ENCODE measurements around the gene PRPF19.

PRPF19 gene

GRCh38 chr11:60878245-60879101 is 27.9 kb downstream of the PRPF19 start:
- intact Hi-C loops (cut with micrococcal nuclease): no loop called here
- H3K9me3 Mint-ChIP-seq: no peaks in the 10 kb centered on the region
- no peak overlapping the region for H3K4me3 Mint-ChIP-seq
- H3K27ac Mint-ChIP-seq: no peak overlapping the region
- no peaks in the 10 kb centered on the region for H3K4me1 Mint-ChIP-seq (ENCODE audit: low read depth)
- no peaks in the 10 kb centered on the region for H3K27me3 Mint-ChIP-seq
- peaks cover 44% of the 10 kb centered on the region for H3K36me3 Mint-ChIP-seq (ENCODE audit: low read depth)

- Mint-ChIP-seq H3K27ac (no peak overlapping the region), H3K36me3 (ENCODE audit: low read depth) (peaks cover 25% of the 10 kb centered on the region), H3K27me3 (no peaks in the 10 kb centered on the region)
Observed at GRCh38 chr11:60876168-60876485, 30.3 kb downstream of the PRPF19 start.

GRCh38 chr11:60875366-60876167 is 30.8 kb downstream of the PRPF19 start:
- peaks cover 12% of the 10 kb centered on the region for H3K4me1 Mint-ChIP-seq (ENCODE audit: low read depth)
- H3K4me3 Mint-ChIP-seq: no peak overlapping the region
- H3K9me3 Mint-ChIP-seq: no peaks in the 10 kb centered on the region
- H3K27ac Mint-ChIP-seq: no peak overlapping the region
- H3K36me3 Mint-ChIP-seq (ENCODE audit: low read depth): peaks cover 20% of the 10 kb centered on the region
- intact Hi-C loops (cut with micrococcal nuclease): no loop called here
- no peaks in the 10 kb centered on the region for H3K27me3 Mint-ChIP-seq

More at GRCh38 chr11:60876168-60876485, 30.3 kb downstream of the PRPF19 start:
- no peaks in the 10 kb centered on the region for H3K9me3 Mint-ChIP-seq
- intact Hi-C loops (cut with micrococcal nuclease): no loop called here
- H3K4me3 Mint-ChIP-seq: no peak overlapping the region
- H3K4me1 Mint-ChIP-seq (ENCODE audit: low read depth): peaks cover 12% of the 10 kb centered on the region

GRCh38 chr11:60874421-60875365 is 31.7 kb downstream of the PRPF19 start:
- Mint-ChIP-seq H3K27me3 (peaks cover under 1% of the 10 kb centered on the region), H3K27ac (no peak overlapping the region), H3K4me3 (no peak overlapping the region), H3K9me3 (no peaks in the 10 kb centered on the region), H3K36me3 (ENCODE audit: low read depth) (peaks cover 12% of the 10 kb centered on the region), H3K4me1 (ENCODE audit: low read depth) (peaks cover 12% of the 10 kb centered on the region)
- intact Hi-C loops (cut with micrococcal nuclease): no loop called here

- peaks cover 1% of the 10 kb centered on the region for H3K36me3 Mint-ChIP-seq (ENCODE audit: low read depth)
- no peaks in the 10 kb centered on the region for H3K9me3 Mint-ChIP-seq
- intact Hi-C loops (cut with micrococcal nuclease): no loop called here
- no peak overlapping the region for H3K4me3 Mint-ChIP-seq
- peaks cover 3% of the 10 kb centered on the region for H3K27me3 Mint-ChIP-seq
- no peak overlapping the region for H3K27ac Mint-ChIP-seq
- H3K4me1 Mint-ChIP-seq (ENCODE audit: low read depth): peaks cover 12% of the 10 kb centered on the region
Observed at GRCh38 chr11:60873533-60873932, 32.9 kb downstream of the PRPF19 start.

GRCh38 chr11:60872961-60873524 is 33.3 kb downstream of the PRPF19 start:
- Mint-ChIP-seq H3K4me3 (no peak overlapping the region), H3K4me1 (ENCODE audit: low read depth) (peaks cover 12% of the 10 kb centered on the region)
- intact Hi-C loops (cut with micrococcal nuclease): no loop called here

GRCh38 chr11:60872124-60872960 is 34.0 kb downstream of the PRPF19 start:
- H3K27ac Mint-ChIP-seq: no peak overlapping the region
- intact Hi-C loops (cut with micrococcal nuclease): no loop called here
- H3K4me3 Mint-ChIP-seq: no peak overlapping the region
- H3K4me1 Mint-ChIP-seq (ENCODE audit: low read depth): peaks cover 12% of the 10 kb centered on the region
- H3K9me3 Mint-ChIP-seq: no peaks in the 10 kb centered on the region
- peaks cover 3% of the 10 kb centered on the region for H3K27me3 Mint-ChIP-seq
- H3K36me3 Mint-ChIP-seq (ENCODE audit: low read depth): no peaks in the 10 kb centered on the region

More at GRCh38 chr11:60872961-60873524, 33.3 kb downstream of the PRPF19 start:
- Mint-ChIP-seq H3K27ac (no peak overlapping the region), H3K9me3 (no peaks in the 10 kb centered on the region), H3K36me3 (ENCODE audit: low read depth) (no peaks in the 10 kb centered on the region), H3K27me3 (peaks cover 3% of the 10 kb centered on the region)

- Mint-ChIP-seq H3K9me3 (no peaks in the 10 kb centered on the region), H3K4me3 (no peak overlapping the region), H3K36me3 (ENCODE audit: low read depth) (no peaks in the 10 kb centered on the region), H3K4me1 (ENCODE audit: low read depth) (peaks cover 12% of the 10 kb centered on the region), H3K27me3 (peaks cover 3% of the 10 kb centered on the region), H3K27ac (no peak overlapping the region)
- intact Hi-C loops (cut with micrococcal nuclease): no loop called here
Observed at GRCh38 chr11:60871378-60872061, 34.9 kb downstream of the PRPF19 start.

GRCh38 chr11:60870733-60871377 is 35.5 kb downstream of the PRPF19 start:
- H3K36me3 Mint-ChIP-seq (ENCODE audit: low read depth): no peaks in the 10 kb centered on the region
- intact Hi-C loops (cut with micrococcal nuclease): no loop called here
- H3K4me3 Mint-ChIP-seq: no peak overlapping the region
- H3K9me3 Mint-ChIP-seq: no peaks in the 10 kb centered on the region
- H3K4me1 Mint-ChIP-seq (ENCODE audit: low read depth): peaks cover 12% of the 10 kb centered on the region
- H3K27me3 Mint-ChIP-seq: peaks cover 3% of the 10 kb centered on the region
- H3K27ac Mint-ChIP-seq: no peak overlapping the region

- Mint-ChIP-seq H3K27ac (no peak overlapping the region), H3K36me3 (ENCODE audit: low read depth) (no peaks in the 10 kb centered on the region), H3K27me3 (peaks cover 3% of the 10 kb centered on the region), H3K9me3 (no peaks in the 10 kb centered on the region), H3K4me1 (ENCODE audit: low read depth) (peaks cover 12% of the 10 kb centered on the region), H3K4me3 (no peak overlapping the region)
- intact Hi-C loops (cut with micrococcal nuclease): no loop called here
Observed at GRCh38 chr11:60870276-60870675, 36.1 kb downstream of the PRPF19 start.

GRCh38 chr11:60869451-60869825 is 36.9 kb downstream of the PRPF19 start:
- no peaks in the 10 kb centered on the region for H3K9me3 Mint-ChIP-seq
- no peak overlapping the region for H3K4me3 Mint-ChIP-seq
- peaks cover 12% of the 10 kb centered on the region for H3K4me1 Mint-ChIP-seq (ENCODE audit: low read depth)
- intact Hi-C loops (cut with micrococcal nuclease): no loop called here
- peaks cover 5% of the 10 kb centered on the region for H3K27me3 Mint-ChIP-seq
- no peaks in the 10 kb centered on the region for H3K36me3 Mint-ChIP-seq (ENCODE audit: low read depth)
- no peak overlapping the region for H3K27ac Mint-ChIP-seq
